Measurements from ENCODE around the gene ZNF605.

The ZNF605 gene

DNA sequence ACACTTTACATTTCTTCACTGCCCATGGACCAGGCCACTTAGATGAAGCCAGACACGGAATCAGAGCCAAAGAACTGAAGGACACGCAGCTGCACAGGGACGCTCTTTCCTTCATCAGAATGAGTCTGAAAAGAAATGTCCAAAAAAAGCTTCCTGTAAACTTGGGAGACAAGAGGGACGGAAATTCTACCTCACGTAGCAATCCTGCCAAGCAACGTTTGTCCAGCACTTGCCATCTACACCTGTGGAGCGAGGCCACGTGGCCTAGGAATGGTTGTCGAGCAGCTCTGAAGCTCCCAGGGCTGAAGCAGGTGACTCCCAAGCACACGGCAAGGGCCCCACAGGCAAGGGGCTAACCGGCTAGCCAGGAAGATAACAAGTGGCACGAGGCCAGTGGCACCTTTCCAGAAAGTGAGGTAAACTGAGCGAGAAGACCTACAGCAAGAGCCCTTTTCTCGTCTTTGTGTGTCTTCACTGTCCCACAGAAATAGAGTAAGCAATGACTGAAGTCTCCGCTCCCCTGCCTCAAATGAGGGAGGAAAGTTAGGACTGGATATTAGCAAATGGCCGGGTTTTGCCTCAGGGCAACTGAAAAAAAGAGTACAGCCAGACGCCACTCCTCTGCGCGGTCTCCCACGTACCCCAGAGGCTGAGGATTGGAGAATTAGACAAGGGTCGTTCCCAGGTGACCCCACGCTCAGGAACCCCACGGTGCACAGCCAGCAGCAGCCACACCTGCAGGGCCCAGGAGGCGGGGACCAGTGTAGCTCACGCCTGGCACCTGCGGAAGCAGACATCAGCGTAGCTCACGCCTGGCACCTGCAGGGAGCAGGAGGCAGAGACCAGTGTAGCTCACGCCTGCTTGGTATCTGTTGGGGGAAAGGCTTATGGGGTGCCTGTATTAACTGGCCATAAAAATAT is 7.7 kb downstream of the ZNF605 start:
- Histone ChIP-seq H3K79me2 (ENCODE audit: insufficient read depth, low read length) (peaks cover 48% of the 10 kb centered on the region), H3K9me3 (ENCODE audit: insufficient read depth, low read length, severe bottlenecking) (peaks cover 79% of the 10 kb centered on the region)
- no peak for ATAC-seq (ENCODE audit: insufficient read depth, low read depth)

DNA sequence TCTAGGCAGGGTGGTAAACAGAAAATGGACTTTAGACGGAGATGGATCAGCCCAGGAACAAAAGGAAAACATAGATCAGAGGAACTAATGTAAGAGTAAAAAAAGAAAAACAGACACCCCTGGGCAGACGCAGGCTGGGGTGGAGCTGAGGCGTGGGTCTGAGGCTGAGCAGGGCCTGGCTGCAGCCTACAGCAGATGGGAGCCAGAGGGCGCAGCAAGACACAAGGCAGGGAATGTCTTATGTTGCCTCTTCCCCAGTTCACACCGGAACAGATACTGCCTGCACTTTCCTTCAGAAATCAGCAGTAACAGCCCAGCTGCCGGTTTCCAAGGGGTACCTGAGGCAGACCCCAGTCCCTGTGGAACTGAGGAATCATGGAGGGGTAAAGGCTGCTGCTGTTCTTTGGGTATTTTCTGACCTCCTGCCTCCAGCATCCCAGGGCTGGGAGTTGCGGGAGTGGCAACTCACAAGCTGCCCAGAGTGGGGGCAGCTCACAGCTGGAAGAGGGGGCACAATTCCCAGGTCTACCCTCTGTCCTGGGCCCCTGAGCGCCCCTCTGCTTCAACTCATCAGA is 9.8 kb downstream of the ZNF605 start:
- TF ChIP-seq CTCF (IDR thresholded peaks at IDR 0.05; ENCODE audit: borderline replicate concordance, extremely low read depth, low read length, poor library complexity, severe bottlenecking): no peak
- no peak for TF ChIP-seq EZH2 (IDR thresholded peaks at IDR 0.05; ENCODE audit: borderline replicate concordance, low read depth, low read length, severe bottlenecking)
- Histone ChIP-seq H3K36me3 (ENCODE audit: insufficient read depth, low read length) (peaks cover 91% of the 10 kb centered on the region), H3K27ac (ENCODE audit: low read length) (no peak overlapping the region), H4K20me1 (ENCODE audit: insufficient read depth, low read length) (no peaks in the 10 kb centered on the region), H2AFZ (ENCODE audit: low read depth, low read length) (no peak overlapping the region), H3K79me2 (ENCODE audit: insufficient read depth, low read length) (peaks cover 32% of the 10 kb centered on the region), H3K27me3 (ENCODE audit: insufficient read depth, low read length, poor library complexity) (no peaks in the 10 kb centered on the region), H3K9ac (ENCODE audit: low read depth, low read length) (no peak overlapping the region), H3K4me3 (ENCODE audit: low read depth in 1 of 2, low read length in 2 of 2) (no peak overlapping the region), H3K4me2 (ENCODE audit: insufficient read depth, low read length) (no peak overlapping the region), H3K9me3 (ENCODE audit: insufficient read depth, low read length, severe bottlenecking) (peaks cover 79% of the 10 kb centered on the region), H3K4me1 (ENCODE audit: insufficient read depth, low read length) (no peaks in the 10 kb centered on the region)
- DNase-seq (no peak), ATAC-seq (ENCODE audit: insufficient read depth, low read depth) (no peak; the same call in 2 of the 3 replicates)

More for the DNA sequence above, 7.7 kb downstream of the ZNF605 start:
- H3K4me2 ChIP-seq (ENCODE audit: insufficient read depth, low read length): no peak overlapping the region
- peaks cover 79% of the 10 kb centered on the region for H3K36me3 ChIP-seq (ENCODE audit: insufficient read depth, low read length)
- no peak for DNase-seq
- no peak overlapping the region for H3K9ac ChIP-seq (ENCODE audit: low read depth, low read length)
- TF ChIP-seq CTCF (IDR thresholded peaks at IDR 0.05; ENCODE audit: borderline replicate concordance, extremely low read depth, low read length, poor library complexity, severe bottlenecking): no peak
- no peak for TF ChIP-seq EZH2 (IDR thresholded peaks at IDR 0.05; ENCODE audit: borderline replicate concordance, low read depth, low read length, severe bottlenecking)
- H3K4me1 ChIP-seq (ENCODE audit: insufficient read depth, low read length): no peaks in the 10 kb centered on the region
- H4K20me1 ChIP-seq (ENCODE audit: insufficient read depth, low read length): no peaks in the 10 kb centered on the region
- no peak overlapping the region for H2AFZ ChIP-seq (ENCODE audit: low read depth, low read length)
- no peaks in the 10 kb centered on the region for H3K27me3 ChIP-seq (ENCODE audit: insufficient read depth, low read length, poor library complexity)
- H3K4me3 ChIP-seq (ENCODE audit: low read depth in 1 of 2, low read length in 2 of 2): no peak overlapping the region
- no peak overlapping the region for H3K27ac ChIP-seq (ENCODE audit: low read length)

GRCh38 chr12:132945806-132946205 is 10.3 kb downstream of the ZNF605 start:
- Histone ChIP-seq H3K9me3 (ENCODE audit: insufficient read depth, low read length, severe bottlenecking) (peaks cover 79% of the 10 kb centered on the region), H3K79me2 (ENCODE audit: insufficient read depth, low read length) (peaks cover 27% of the 10 kb centered on the region), H3K9ac (ENCODE audit: low read depth, low read length) (no peak overlapping the region), H3K27me3 (ENCODE audit: insufficient read depth, low read length, poor library complexity) (no peaks in the 10 kb centered on the region), H3K4me1 (ENCODE audit: insufficient read depth, low read length) (no peaks in the 10 kb centered on the region), H3K4me3 (ENCODE audit: low read depth in 1 of 2, low read length in 2 of 2) (no peak overlapping the region), H3K27ac (ENCODE audit: low read length) (no peak overlapping the region), H3K4me2 (ENCODE audit: insufficient read depth, low read length) (no peak overlapping the region), H3K36me3 (ENCODE audit: insufficient read depth, low read length) (peaks cover 91% of the 10 kb centered on the region), H2AFZ (ENCODE audit: low read depth, low read length) (no peak overlapping the region), H4K20me1 (ENCODE audit: insufficient read depth, low read length) (no peaks in the 10 kb centered on the region)
- ATAC-seq (ENCODE audit: insufficient read depth, low read depth): no peak
- no peak for TF ChIP-seq EZH2 (IDR thresholded peaks at IDR 0.05; ENCODE audit: borderline replicate concordance, low read depth, low read length, severe bottlenecking)
- no peak for TF ChIP-seq CTCF (IDR thresholded peaks at IDR 0.05; ENCODE audit: borderline replicate concordance, extremely low read depth, low read length, poor library complexity, severe bottlenecking)
- no peak for DNase-seq
